ENCODE results near the gene SLMAP. TPM values are rescaled to one million over a fixed set of nuclear protein-coding genes. Genes with fewer than 3 reads are reported as not detected.

SLMAP gene
- total RNA-seq, 3 donors from 2014 or later, result 41.3 to 105 (median 83.6) TPM

- intact Hi-C loops (cut with DNase I; ENCODE audit: low total_unique reads), result no loop called here
- H3K36me3 ChIP-seq, result no peaks in the 10 kb centered on the region
- H3K4me1 ChIP-seq, result no peaks in the 10 kb centered on the region
Measured at GRCh38 chr3:57900786-57901185, 144.7 kb downstream of the SLMAP start.

GRCh38 chr3:57903124-57903890 is 147.2 kb downstream of the SLMAP start:
- TF ChIP-seq POLR2AphosphoS5 (IDR thresholded peaks at IDR 0.05) (no peak), CTCF (IDR thresholded peaks at IDR 0.05) (no peak), POLR2A (IDR thresholded peaks at IDR 0.05) (no peak)
- DNase-seq (ENCODE audit: low spot score in 2 of 2), result no peak
- Histone ChIP-seq H3K27ac (no peak overlapping the region), H3K4me3 (no peak overlapping the region), H3K4me1 (no peaks in the 10 kb centered on the region), H3K9me3 (no peaks in the 10 kb centered on the region), H3K27me3 (no peaks in the 10 kb centered on the region), H3K36me3 (no peaks in the 10 kb centered on the region)
- intact Hi-C loops (cut with DNase I; ENCODE audit: low total_unique reads), result no loop called here

More at GRCh38 chr3:57900786-57901185, 144.7 kb downstream of the SLMAP start:
- Histone ChIP-seq H3K4me3 (no peak overlapping the region), H3K27ac (no peak overlapping the region), H3K9me3 (no peaks in the 10 kb centered on the region), H3K27me3 (no peaks in the 10 kb centered on the region)
- TF ChIP-seq CTCF (IDR thresholded peaks at IDR 0.05), result no peak
- no peak for TF ChIP-seq POLR2AphosphoS5 (IDR thresholded peaks at IDR 0.05)
- no peak for TF ChIP-seq POLR2A (IDR thresholded peaks at IDR 0.05)
- DNase-seq (ENCODE audit: low spot score in 2 of 2), result no peak

- Histone ChIP-seq H3K27ac (no peak overlapping the region), H3K9me3 (no peaks in the 10 kb centered on the region), H3K36me3 (no peaks in the 10 kb centered on the region), H3K4me3 (no peak overlapping the region), H3K4me1 (no peaks in the 10 kb centered on the region), H3K27me3 (no peaks in the 10 kb centered on the region)
- no peak for TF ChIP-seq POLR2A (IDR thresholded peaks at IDR 0.05)
- TF ChIP-seq CTCF (IDR thresholded peaks at IDR 0.05), result no peak
- TF ChIP-seq POLR2AphosphoS5 (IDR thresholded peaks at IDR 0.05), result no peak
- DNase-seq (ENCODE audit: low spot score in 2 of 2), result no peak
- intact Hi-C loops (cut with DNase I; ENCODE audit: low total_unique reads), result no loop called here
Measured at GRCh38 chr3:57910990-57911389, 154.9 kb downstream of the SLMAP start.

GRCh38 chr3:57911593-57911992 is 155.5 kb downstream of the SLMAP start:
- Histone ChIP-seq H3K9me3 (no peaks in the 10 kb centered on the region), H3K36me3 (no peaks in the 10 kb centered on the region), H3K27ac (no peak overlapping the region), H3K4me1 (no peaks in the 10 kb centered on the region), H3K4me3 (no peak overlapping the region), H3K27me3 (no peaks in the 10 kb centered on the region)
- DNase-seq (ENCODE audit: low spot score in 2 of 2), result no peak
- no peak for TF ChIP-seq CTCF (IDR thresholded peaks at IDR 0.05)
- TF ChIP-seq POLR2AphosphoS5 (IDR thresholded peaks at IDR 0.05), result no peak
- TF ChIP-seq POLR2A (IDR thresholded peaks at IDR 0.05), result no peak
- intact Hi-C loops (cut with DNase I; ENCODE audit: low total_unique reads), result no loop called here

- intact Hi-C loops (cut with DNase I; ENCODE audit: low total_unique reads), result no loop called here
- Histone ChIP-seq H3K36me3 (no peaks in the 10 kb centered on the region), H3K4me1 (no peaks in the 10 kb centered on the region), H3K4me3 (no peak overlapping the region), H3K9me3 (no peaks in the 10 kb centered on the region), H3K27ac (no peak overlapping the region), H3K27me3 (no peaks in the 10 kb centered on the region)
- no peak for TF ChIP-seq CTCF (IDR thresholded peaks at IDR 0.05)
- no peak for TF ChIP-seq POLR2AphosphoS5 (IDR thresholded peaks at IDR 0.05)
- no peak for TF ChIP-seq POLR2A (IDR thresholded peaks at IDR 0.05)
- DNase-seq (ENCODE audit: low spot score in 2 of 2), result no peak
Measured at GRCh38 chr3:57917601-57918000, 161.5 kb downstream of the SLMAP start.

Measured in breast epithelium (tissue), 4 donors.